Ishikawa (cell line): ENCODE data around the gene RAB3D.

Experiments used
- CEBPB ChIP-seq: IDR thresholded peaks from 2 replicates; pipeline ENCODE4 v1.6.1; 2012
- CREB1 ChIP-seq: IDR thresholded peaks from 2 replicates; pipeline ENCODE4 v1.6.1; 2012; ENCODE audit warnings: low read depth
- EGR1 ChIP-seq: IDR thresholded peaks from 2 replicates; pipeline ENCODE4 v1.6.1; 2012
- EP300 ChIP-seq: IDR thresholded peaks from 2 replicates; pipeline ENCODE4 v1.6.1; 2012; ENCODE audit warnings: borderline replicate concordance
- FOXM1 ChIP-seq: IDR thresholded peaks from 2 replicates; pipeline ENCODE4 v1.6.1; 2012; ENCODE audit warnings: low read depth, borderline replicate concordance
- MAX ChIP-seq: IDR thresholded peaks from 2 replicates; pipeline ENCODE4 v1.6.1; 2012
- NFIC ChIP-seq: IDR thresholded peaks from 2 replicates; pipeline ENCODE4 v1.6.1; 2012
- RAD21 ChIP-seq: IDR thresholded peaks from 2 replicates; pipeline ENCODE4 v1.6.1; 2012; ENCODE audit warnings: low read depth
- REST ChIP-seq: IDR thresholded peaks from 2 replicates; pipeline ENCODE4 v1.6.1; 2012; ENCODE audit warnings: low read depth, mild to moderate bottlenecking
- TAF1 ChIP-seq: IDR thresholded peaks from 2 replicates; pipeline ENCODE4 v1.6.1; 2012; ENCODE audit warnings: low read depth, mild to moderate bottlenecking
- TCF12 ChIP-seq: IDR thresholded peaks from 2 replicates; pipeline ENCODE4 v1.6.1; 2012; ENCODE audit warnings: low read depth
- TEAD4 ChIP-seq: IDR thresholded peaks from 2 replicates; pipeline ENCODE4 v1.6.1; 2012
- USF1 ChIP-seq: IDR thresholded peaks from 2 replicates; pipeline ENCODE4 v1.6.1; 2012
- YY1 ChIP-seq: IDR thresholded peaks from 2 replicates; pipeline ENCODE4 v1.6.1; 2012; ENCODE audit warnings: low read depth
- ZBTB7A ChIP-seq: IDR thresholded peaks from 2 replicates; pipeline ENCODE4 v1.6.1; 2012; ENCODE audit warnings: low read depth

RAB3D gene

GRCh38 chr19:11378319-11379189, 39.1 kb upstream of the RAB3D start:
- TF ChIP-seq RAD21, result peak; percentile 42; the same call in 1 of the 2 replicates
- TF ChIP-seq USF1, result no peak

GRCh38 chr19:11377756-11378155, 38.3 kb upstream of the RAB3D start:
- TF ChIP-seq NFIC (no peak), RAD21 (no peak), CREB1 (no peak), CEBPB (no peak), MAX (no peak), TAF1 (no peak), EGR1 (no peak), USF1 (no peak), EP300 (no peak), FOXM1 (no peak), TCF12 (no peak), YY1 (no peak), ZBTB7A (no peak), REST (no peak), TEAD4 (no peak)

GRCh38 chr19:11377237-11377636, 37.8 kb upstream of the RAB3D start:
- peak; percentile 94 for TF ChIP-seq USF1
- TF ChIP-seq RAD21, result no peak

GRCh38 chr19:11375143-11375948, 35.9 kb upstream of the RAB3D start:
- TF ChIP-seq ZBTB7A, result no peak
- no peak for TF ChIP-seq TCF12
- no peak for TF ChIP-seq CEBPB
- no peak for TF ChIP-seq USF1
- TF ChIP-seq CREB1, result no peak
- TF ChIP-seq REST, result no peak
- no peak for TF ChIP-seq YY1
- TF ChIP-seq EP300, result no peak
- TF ChIP-seq MAX, result no peak

- TF ChIP-seq YY1 (peak; percentile 79), USF1 (no peak), FOXM1 (no peak), NFIC (no peak), MAX (peak; percentile 79), CEBPB (no peak)
Measured at GRCh38 chr19:11374433-11375142, 35.1 kb upstream of the RAB3D start, which contains the start of gene SWSAP1. TSS of gene SWSAP1 (plus strand) at chr19:11374666. CDS start at chr19:11374681, 15 bp downstream.
